Measurements from ENCODE around the gene DRGX.

The DRGX gene

GRCh38 chr10:49381111-49381900 lies 14.6 kb downstream of the DRGX start:
- DNase-seq, result no peak

- DNase-seq, result no peak
Measured at GRCh38 chr10:49379596-49380410, 16.1 kb downstream of the DRGX start.

GRCh38 chr10:49377256-49377655 lies 18.6 kb downstream of the DRGX start:
- DNase-seq, result no peak

GRCh38 chr10:49375611-49376010 lies 20.3 kb downstream of the DRGX start:
- no peak for DNase-seq

DNA sequence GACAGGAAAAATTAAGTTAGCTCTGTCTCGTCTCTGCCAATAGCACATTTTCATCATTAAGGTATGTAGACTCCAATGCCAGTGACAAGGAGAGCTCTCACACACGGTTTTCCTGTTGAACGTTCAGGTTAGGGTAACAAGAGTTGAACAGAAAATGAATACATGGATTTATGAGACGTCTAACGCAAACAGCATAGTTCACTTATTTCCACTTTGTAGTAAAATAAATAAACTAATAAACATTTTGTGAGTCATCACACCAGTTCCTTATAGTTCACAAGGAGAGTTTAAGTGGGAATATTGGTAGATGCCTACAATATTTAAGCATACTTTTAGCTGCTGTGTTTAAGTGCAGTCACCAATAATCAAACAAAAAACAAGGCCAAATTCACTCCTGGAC lies 21.1 kb downstream of the DRGX start:
- no peak for DNase-seq

GRCh38 chr10:49373361-49373760 lies 22.5 kb downstream of the DRGX start:
- DNase-seq, result no peak

DNA sequence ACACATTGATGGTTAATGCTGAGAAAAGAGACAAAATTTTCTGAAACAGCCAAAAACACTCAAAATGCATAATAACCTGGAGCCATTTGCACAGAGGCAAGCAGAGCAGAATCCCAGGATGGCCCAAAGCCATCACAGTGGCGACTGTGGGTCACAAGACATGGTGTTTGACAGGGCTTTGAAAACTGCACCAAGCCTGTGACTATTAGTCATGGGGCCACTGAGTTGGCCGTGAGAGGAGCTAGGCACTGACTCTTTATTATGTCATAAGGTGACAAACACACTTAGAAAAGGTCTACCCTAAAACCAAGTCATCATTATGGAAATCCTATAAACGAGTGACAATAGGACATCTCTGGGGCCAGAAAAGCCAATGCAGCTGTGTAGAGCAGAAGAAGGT lies 23.9 kb downstream of the DRGX start:
- no peak for DNase-seq

- DNase-seq, result no peak
Measured at GRCh38 chr10:49370326-49371100, 25.4 kb downstream of the DRGX start.

GRCh38 chr10:49369216-49370162 lies 26.4 kb downstream of the DRGX start:
- DNase-seq, result no peak

GRCh38 chr10:49368256-49368655 lies 27.6 kb downstream of the DRGX start:
- no peak for DNase-seq

DNA sequence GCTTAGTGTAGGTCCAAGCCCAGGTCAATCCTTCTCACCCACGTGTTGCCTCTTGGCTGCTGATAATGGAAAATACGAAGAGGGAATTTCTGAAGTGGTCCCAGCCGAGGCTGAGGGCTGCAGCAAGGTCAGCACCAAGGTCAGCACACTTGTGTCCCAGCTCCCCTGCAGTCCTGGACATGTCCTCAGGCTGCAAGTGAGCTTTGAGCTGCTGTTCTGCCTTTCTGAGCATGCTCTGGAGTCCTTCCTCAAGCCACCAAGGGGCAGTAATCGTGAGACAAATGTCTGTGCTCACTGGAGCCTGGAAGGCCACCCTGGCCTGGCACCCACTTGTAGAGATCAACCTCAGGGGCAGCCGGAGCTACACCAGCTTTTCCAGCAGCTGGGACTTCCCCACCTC lies 28.3 kb downstream of the DRGX start:
- no peak for DNase-seq

- no peak for DNase-seq
Measured at GRCh38 chr10:49366460-49366859, 29.4 kb downstream of the DRGX start.

GRCh38 chr10:49365675-49366415 lies 30.0 kb downstream of the DRGX start:
- no peak for DNase-seq

DNA sequence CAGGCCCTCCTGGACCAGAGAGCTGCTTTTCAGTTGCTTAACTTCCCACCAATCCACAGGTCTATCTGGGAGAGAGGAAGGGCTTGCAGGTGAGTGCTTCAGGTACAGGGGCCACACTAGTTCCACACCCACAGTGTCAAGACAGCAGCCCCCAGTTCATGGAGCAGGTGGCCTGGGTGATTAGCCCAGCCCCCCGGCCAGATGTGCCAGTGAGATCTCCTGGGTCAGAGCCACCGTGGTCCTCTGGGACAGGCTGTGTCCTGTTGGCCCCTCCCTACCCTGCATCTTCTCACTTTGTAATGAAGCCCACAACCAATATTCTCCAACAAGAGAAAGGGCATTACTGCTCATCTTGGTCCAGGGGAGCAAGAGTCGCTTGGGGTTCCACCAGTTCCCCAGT lies 30.6 kb downstream of the DRGX start:
- DNase-seq, result no peak

- no peak for DNase-seq
Measured at GRCh38 chr10:49364747-49365146, 31.1 kb downstream of the DRGX start.

GRCh38 chr10:49364051-49364450 lies 31.8 kb downstream of the DRGX start:
- no peak for DNase-seq

GRCh38 chr10:49363309-49364031 lies 32.4 kb downstream of the DRGX start:
- DNase-seq, result no peak

- no peak for DNase-seq
Measured at GRCh38 chr10:49362596-49363260, 33.2 kb downstream of the DRGX start.

GRCh38 chr10:49361735-49362568 lies 33.9 kb downstream of the DRGX start:
- no peak for DNase-seq

All from stimulated activated naive CD4-positive, alpha-beta T cell (primary cell).